GM23338 (cell line): ENCODE results near the gene RPGRIP1L. TPM values are rescaled to one million over a fixed set of nuclear protein-coding genes. Genes with fewer than 3 reads are reported as not detected.

Experiments
- ATAC-seq: fragments of 200-7000 bp; cut with Tn5 transposase; 3 replicates; pipeline ENCODE4 v1.9.1; 2020
- DNase-seq: peaks from one replicate; pipeline ENCODE4 v3.0.0-alpha.2; 2015; ENCODE audit warnings: low spot score
- H2AFZ ChIP-seq: fragments of 200-600 bp; sonication (generic); 2 replicates; pipeline ENCODE4 v1.8.0; 2016; ENCODE audit warnings: antibody characterized with exemption, mild to moderate bottlenecking, moderate library complexity
- H3F3A ChIP-seq: fragments of 200-600 bp; sonication (generic); replicated peaks from 2 replicates; pipeline ENCODE4 v1.8.0; 2017; ENCODE audit warnings: antibody characterized with exemption, mixed run types, low read depth
- H3K27ac ChIP-seq: fragments of 200-600 bp; sonication (generic); 2 replicates; pipeline ENCODE4 v1.6.1; 2016; ENCODE audit warnings: low read depth
- H3K27me3 ChIP-seq: fragments of 200-600 bp; sonication (generic); 2 replicates; pipeline ENCODE4 v1.8.0; 2016; ENCODE audit warnings: mild to moderate bottlenecking, mixed run types, moderate library complexity; ENCODE audit not compliant: insufficient read depth
- H3K36me3 ChIP-seq: fragments of 200-600 bp; sonication (generic); 2 replicates; pipeline ENCODE4 v1.8.0; 2016; ENCODE audit warnings: mild to moderate bottlenecking; ENCODE audit not compliant: insufficient read depth
- H3K4me1 ChIP-seq: fragments of 200-600 bp; sonication (generic); 2 replicates; pipeline ENCODE4 v1.8.0; 2016; ENCODE audit warnings: mild to moderate bottlenecking, moderate library complexity; ENCODE audit not compliant: insufficient read depth
- H3K4me2 ChIP-seq: fragments of 200-600 bp; sonication (generic); 2 replicates; pipeline ENCODE4 v1.7.1; 2017; ENCODE audit warnings: mixed run types
- H3K4me3 ChIP-seq: fragments of 200-600 bp; sonication (generic); 2 replicates; pipeline ENCODE4 v1.6.1; 2016; ENCODE audit warnings: mixed run types
- H3K79me2 ChIP-seq: fragments of 200-600 bp; sonication (generic); replicated peaks from 2 replicates; pipeline ENCODE4 v1.8.0; 2017; ENCODE audit warnings: mild to moderate bottlenecking; ENCODE audit not compliant: insufficient read depth
- H3K9me2 ChIP-seq: fragments of 200-600 bp; sonication (generic); 2 replicates; pipeline ENCODE4 v1.8.0; 2017; ENCODE audit not compliant: insufficient read depth
- H4K20me1 ChIP-seq: fragments of 200-600 bp; sonication (generic); replicated peaks from 2 replicates; pipeline ENCODE4 v1.8.0; 2017; ENCODE audit warnings: mild to moderate bottlenecking; ENCODE audit not compliant: insufficient read depth
- H3K27ac Mint-ChIP-seq: 2 replicates; pipeline ENCODE4 v1.8.0; 2020; ENCODE audit warnings: inconsistent platforms, mild to moderate bottlenecking, moderate library complexity, mixed read lengths
- H3K27me3 Mint-ChIP-seq: 3 replicates; pipeline ENCODE4 v1.8.0; 2022; ENCODE audit warnings: low read depth, mild to moderate bottlenecking, moderate library complexity, mixed read lengths, inconsistent platforms; ENCODE audit not compliant: insufficient read depth, poor library complexity
- H3K36me3 Mint-ChIP-seq: 3 replicates; pipeline ENCODE4 v1.8.0; 2021; ENCODE audit warnings: low read depth, mild to moderate bottlenecking, inconsistent platforms, moderate library complexity, mixed read lengths
- H3K4me1 Mint-ChIP-seq: 3 replicates; pipeline ENCODE4 v1.8.0; 2020; ENCODE audit warnings: mild to moderate bottlenecking, inconsistent platforms, mixed read lengths
- H3K4me3 Mint-ChIP-seq: 3 replicates; pipeline ENCODE4 v1.8.0; 2021; ENCODE audit warnings: moderate library complexity, mild to moderate bottlenecking, inconsistent platforms, mixed read lengths
- H3K9me3 Mint-ChIP-seq: 3 replicates; pipeline ENCODE4 v1.8.0; 2020; ENCODE audit warnings: moderate library complexity, mild to moderate bottlenecking, inconsistent platforms, mixed read lengths
- CREB1 ChIP-seq: fragments of 250-450 bp; sonication (Bioruptor Pico); IDR thresholded peaks from 2 replicates; pipeline ENCODE4 v1.5.0; 2020; ENCODE audit warnings: low read depth, mild to moderate bottlenecking, moderate library complexity
- EZH2 ChIP-seq: fragments of 200-600 bp; sonication (generic); IDR thresholded peaks from one replicate; pipeline ENCODE4 v1.8.0; 2017; ENCODE audit warnings: antibody characterized with exemption, mild to moderate bottlenecking, low read depth; ENCODE audit not compliant: unreplicated experiment
- EZH2phosphoT487 ChIP-seq: fragments of 200-600 bp; sonication (generic); IDR thresholded peaks from one replicate; pipeline ENCODE4 v1.8.1; 2018; ENCODE audit warnings: antibody characterized with exemption; ENCODE audit not compliant: unreplicated experiment
- JUNB ChIP-seq: IDR thresholded peaks from one replicate; pipeline ENCODE4 v1.6.1; 2016; ENCODE audit warnings: antibody characterized with exemption; ENCODE audit not compliant: unreplicated experiment
- NANOG ChIP-seq: IDR thresholded peaks from 2 replicates; pipeline ENCODE4 v1.6.1; 2016; ENCODE audit warnings: antibody characterized with exemption, borderline replicate concordance
- POLR2AphosphoS5 ChIP-seq: IDR thresholded peaks from 2 replicates; pipeline ENCODE4 v1.6.1; 2016; ENCODE audit warnings: antibody characterized with exemption, low read depth
- STAT1 ChIP-seq: IDR thresholded peaks from one replicate; pipeline ENCODE4 v1.6.1; 2016; ENCODE audit warnings: antibody characterized with exemption; ENCODE audit not compliant: unreplicated experiment
- ZNF114 ChIP-seq: fragments of 250-450 bp; sonication (Bioruptor Pico); IDR thresholded peaks from 2 replicates; pipeline ENCODE4 v1.5.0; 2020; ENCODE audit warnings: mild to moderate bottlenecking, moderate library complexity
- ZNF331 ChIP-seq: fragments of 250-450 bp; sonication (Bioruptor Pico); IDR thresholded peaks from 2 replicates; pipeline ENCODE4 v1.5.0; 2020; ENCODE audit warnings: low read depth, mild to moderate bottlenecking, moderate library complexity
- polyA plus RNA-seq: library from polyadenylated mRNA; unstranded; fragments of >200 nt; fragmentation: Nextera tagmentation; extraction: Ambion mirVana; gene quantifications from 2 replicates; pipeline ENCODE4 v1.2.1, GENCODE V29; 2016
- total RNA-seq: library from RNA; depleted of rRNA; stranded (reverse); fragments of >200 nt; shearing (Covaris generic); gene quantifications from 2 replicates; pipeline ENCODE4 v1.2.3, GENCODE V29; 2014
- TF ChIP-seq, protein P1 (sequence below): IDR thresholded peaks from one replicate; pipeline ENCODE4 v1.6.1; 2018; ENCODE audit warnings: antibody characterized with exemption; ENCODE audit not compliant: unreplicated experiment
- TF ChIP-seq, protein P2 (sequence below): fragments of 250-450 bp; sonication (Bioruptor Pico); IDR thresholded peaks from 2 replicates; pipeline ENCODE4 v1.5.0; 2020; ENCODE audit warnings: mild to moderate bottlenecking, moderate library complexity
- TF ChIP-seq, protein P3 (sequence below): IDR thresholded peaks from 2 replicates; pipeline ENCODE4 v1.6.1; 2016; ENCODE audit warnings: antibody characterized with exemption
- TF ChIP-seq, protein P4 (sequence below), 2 experiments: fragments of 200-600 bp in 1 of 2; sonication (generic) in 1 of 2; conservative IDR thresholded peaks; 2 replicates each; pipeline versions ENCODE4 v1.5.1 to v1.6.1; 2016 to 2017; ENCODE audit warnings: antibody characterized with exemption in 2 of 2, low read depth in 2 of 2, mild to moderate bottlenecking in 2 of 2, moderate library complexity in 1 of 2

Gene RPGRIP1L
- total and polyA plus RNA-seq, 2 experiments from 2014 or later = 11.4 to 21.3 TPM

DNA sequence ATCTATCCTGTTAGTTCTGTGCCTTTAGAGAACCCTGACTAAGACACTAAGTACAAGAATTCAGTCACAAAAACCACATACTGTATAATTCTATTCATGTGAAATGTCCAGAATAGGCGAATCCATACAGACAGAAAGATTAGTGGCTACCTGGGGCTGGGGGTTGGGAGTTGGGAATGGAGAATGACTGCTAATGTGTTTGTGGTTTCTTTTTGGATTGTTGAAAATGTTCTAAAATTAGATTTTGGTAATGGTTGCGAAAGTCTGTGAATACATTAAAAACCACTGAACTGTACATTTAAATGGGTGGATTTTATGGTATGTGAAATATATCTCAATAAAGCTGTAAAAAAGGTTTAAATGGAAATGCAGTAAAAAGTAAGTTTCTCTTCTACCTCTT is 120.3 kb downstream of the RPGRIP1L start:
- no peak overlapping the region for H3K27ac Mint-ChIP-seq
- H3K4me3 ChIP-seq = no peak overlapping the region
- no peaks in the 10 kb centered on the region for H3K4me1 Mint-ChIP-seq
- no peaks in the 10 kb centered on the region for H3K36me3 ChIP-seq
- TF ChIP-seq ZNF331 (CRISPR knock-in tag) (no peak), NANOG (no peak), POLR2AphosphoS5 (no peak), STAT1 (no peak), EZH2phosphoT487 (no peak), EZH2 (no peak), ZNF114 (CRISPR knock-in tag) (no peak), JUNB (no peak), CREB1 (CRISPR knock-in tag) (no peak)
- TF ChIP-seq, protein P1, sequence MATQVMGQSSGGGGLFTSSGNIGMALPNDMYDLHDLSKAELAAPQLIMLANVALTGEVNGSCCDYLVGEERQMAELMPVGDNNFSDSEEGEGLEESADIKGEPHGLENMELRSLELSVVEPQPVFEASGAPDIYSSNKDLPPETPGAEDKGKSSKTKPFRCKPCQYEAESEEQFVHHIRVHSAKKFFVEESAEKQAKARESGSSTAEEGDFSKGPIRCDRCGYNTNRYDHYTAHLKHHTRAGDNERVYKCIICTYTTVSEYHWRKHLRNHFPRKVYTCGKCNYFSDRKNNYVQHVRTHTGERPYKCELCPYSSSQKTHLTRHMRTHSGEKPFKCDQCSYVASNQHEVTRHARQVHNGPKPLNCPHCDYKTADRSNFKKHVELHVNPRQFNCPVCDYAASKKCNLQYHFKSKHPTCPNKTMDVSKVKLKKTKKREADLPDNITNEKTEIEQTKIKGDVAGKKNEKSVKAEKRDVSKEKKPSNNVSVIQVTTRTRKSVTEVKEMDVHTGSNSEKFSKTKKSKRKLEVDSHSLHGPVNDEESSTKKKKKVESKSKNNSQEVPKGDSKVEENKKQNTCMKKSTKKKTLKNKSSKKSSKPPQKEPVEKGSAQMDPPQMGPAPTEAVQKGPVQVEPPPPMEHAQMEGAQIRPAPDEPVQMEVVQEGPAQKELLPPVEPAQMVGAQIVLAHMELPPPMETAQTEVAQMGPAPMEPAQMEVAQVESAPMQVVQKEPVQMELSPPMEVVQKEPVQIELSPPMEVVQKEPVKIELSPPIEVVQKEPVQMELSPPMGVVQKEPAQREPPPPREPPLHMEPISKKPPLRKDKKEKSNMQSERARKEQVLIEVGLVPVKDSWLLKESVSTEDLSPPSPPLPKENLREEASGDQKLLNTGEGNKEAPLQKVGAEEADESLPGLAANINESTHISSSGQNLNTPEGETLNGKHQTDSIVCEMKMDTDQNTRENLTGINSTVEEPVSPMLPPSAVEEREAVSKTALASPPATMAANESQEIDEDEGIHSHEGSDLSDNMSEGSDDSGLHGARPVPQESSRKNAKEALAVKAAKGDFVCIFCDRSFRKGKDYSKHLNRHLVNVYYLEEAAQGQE = no peak
- TF ChIP-seq, protein P2, sequence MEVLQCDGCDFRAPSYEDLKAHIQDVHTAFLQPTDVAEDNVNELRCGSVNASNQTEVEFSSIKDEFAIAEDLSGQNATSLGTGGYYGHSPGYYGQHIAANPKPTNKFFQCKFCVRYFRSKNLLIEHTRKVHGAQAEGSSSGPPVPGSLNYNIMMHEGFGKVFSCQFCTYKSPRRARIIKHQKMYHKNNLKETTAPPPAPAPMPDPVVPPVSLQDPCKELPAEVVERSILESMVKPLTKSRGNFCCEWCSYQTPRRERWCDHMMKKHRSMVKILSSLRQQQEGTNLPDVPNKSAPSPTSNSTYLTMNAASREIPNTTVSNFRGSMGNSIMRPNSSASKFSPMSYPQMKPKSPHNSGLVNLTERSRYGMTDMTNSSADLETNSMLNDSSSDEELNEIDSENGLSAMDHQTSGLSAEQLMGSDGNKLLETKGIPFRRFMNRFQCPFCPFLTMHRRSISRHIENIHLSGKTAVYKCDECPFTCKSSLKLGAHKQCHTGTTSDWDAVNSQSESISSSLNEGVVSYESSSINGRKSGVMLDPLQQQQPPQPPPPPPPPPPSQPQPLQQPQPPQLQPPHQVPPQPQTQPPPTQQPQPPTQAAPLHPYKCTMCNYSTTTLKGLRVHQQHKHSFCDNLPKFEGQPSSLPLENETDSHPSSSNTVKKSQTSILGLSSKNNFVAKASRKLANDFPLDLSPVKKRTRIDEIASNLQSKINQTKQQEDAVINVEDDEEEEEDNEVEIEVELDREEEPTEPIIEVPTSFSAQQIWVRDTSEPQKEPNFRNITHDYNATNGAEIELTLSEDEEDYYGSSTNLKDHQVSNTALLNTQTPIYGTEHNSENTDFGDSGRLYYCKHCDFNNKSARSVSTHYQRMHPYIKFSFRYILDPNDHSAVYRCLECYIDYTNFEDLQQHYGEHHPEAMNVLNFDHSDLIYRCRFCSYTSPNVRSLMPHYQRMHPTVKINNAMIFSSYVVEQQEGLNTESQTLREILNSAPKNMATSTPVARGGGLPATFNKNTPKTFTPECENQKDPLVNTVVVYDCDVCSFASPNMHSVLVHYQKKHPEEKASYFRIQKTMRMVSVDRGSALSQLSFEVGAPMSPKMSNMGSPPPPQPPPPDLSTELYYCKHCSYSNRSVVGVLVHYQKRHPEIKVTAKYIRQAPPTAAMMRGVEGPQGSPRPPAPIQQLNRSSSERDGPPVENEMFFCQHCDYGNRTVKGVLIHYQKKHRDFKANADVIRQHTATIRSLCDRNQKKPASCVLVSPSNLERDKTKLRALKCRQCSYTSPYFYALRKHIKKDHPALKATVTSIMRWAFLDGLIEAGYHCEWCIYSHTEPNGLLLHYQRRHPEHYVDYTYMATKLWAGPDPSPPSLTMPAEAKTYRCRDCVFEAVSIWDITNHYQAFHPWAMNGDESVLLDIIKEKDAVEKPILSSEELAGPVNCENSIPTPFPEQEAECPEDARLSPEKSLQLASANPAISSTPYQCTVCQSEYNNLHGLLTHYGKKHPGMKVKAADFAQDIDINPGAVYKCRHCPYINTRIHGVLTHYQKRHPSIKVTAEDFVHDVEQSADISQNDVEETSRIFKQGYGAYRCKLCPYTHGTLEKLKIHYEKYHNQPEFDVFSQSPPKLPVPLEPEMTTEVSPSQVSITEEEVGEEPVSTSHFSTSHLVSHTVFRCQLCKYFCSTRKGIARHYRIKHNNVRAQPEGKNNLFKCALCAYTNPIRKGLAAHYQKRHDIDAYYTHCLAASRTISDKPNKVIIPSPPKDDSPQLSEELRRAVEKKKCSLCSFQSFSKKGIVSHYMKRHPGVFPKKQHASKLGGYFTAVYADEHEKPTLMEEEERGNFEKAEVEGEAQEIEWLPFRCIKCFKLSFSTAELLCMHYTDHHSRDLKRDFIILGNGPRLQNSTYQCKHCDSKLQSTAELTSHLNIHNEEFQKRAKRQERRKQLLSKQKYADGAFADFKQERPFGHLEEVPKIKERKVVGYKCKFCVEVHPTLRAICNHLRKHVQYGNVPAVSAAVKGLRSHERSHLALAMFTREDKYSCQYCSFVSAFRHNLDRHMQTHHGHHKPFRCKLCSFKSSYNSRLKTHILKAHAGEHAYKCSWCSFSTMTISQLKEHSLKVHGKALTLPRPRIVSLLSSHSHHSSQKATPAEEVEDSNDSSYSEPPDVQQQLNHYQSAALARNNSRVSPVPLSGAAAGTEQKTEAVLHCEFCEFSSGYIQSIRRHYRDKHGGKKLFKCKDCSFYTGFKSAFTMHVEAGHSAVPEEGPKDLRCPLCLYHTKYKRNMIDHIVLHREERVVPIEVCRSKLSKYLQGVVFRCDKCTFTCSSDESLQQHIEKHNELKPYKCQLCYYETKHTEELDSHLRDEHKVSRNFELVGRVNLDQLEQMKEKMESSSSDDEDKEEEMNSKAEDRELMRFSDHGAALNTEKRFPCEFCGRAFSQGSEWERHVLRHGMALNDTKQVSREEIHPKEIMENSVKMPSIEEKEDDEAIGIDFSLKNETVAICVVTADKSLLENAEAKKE (CRISPR knock-in tag) = no peak
- TF ChIP-seq, protein P3, sequence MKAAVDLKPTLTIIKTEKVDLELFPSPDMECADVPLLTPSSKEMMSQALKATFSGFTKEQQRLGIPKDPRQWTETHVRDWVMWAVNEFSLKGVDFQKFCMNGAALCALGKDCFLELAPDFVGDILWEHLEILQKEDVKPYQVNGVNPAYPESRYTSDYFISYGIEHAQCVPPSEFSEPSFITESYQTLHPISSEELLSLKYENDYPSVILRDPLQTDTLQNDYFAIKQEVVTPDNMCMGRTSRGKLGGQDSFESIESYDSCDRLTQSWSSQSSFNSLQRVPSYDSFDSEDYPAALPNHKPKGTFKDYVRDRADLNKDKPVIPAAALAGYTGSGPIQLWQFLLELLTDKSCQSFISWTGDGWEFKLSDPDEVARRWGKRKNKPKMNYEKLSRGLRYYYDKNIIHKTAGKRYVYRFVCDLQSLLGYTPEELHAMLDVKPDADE = no peak
- TF ChIP-seq, protein P4, sequence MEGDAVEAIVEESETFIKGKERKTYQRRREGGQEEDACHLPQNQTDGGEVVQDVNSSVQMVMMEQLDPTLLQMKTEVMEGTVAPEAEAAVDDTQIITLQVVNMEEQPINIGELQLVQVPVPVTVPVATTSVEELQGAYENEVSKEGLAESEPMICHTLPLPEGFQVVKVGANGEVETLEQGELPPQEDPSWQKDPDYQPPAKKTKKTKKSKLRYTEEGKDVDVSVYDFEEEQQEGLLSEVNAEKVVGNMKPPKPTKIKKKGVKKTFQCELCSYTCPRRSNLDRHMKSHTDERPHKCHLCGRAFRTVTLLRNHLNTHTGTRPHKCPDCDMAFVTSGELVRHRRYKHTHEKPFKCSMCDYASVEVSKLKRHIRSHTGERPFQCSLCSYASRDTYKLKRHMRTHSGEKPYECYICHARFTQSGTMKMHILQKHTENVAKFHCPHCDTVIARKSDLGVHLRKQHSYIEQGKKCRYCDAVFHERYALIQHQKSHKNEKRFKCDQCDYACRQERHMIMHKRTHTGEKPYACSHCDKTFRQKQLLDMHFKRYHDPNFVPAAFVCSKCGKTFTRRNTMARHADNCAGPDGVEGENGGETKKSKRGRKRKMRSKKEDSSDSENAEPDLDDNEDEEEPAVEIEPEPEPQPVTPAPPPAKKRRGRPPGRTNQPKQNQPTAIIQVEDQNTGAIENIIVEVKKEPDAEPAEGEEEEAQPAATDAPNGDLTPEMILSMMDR (conservative IDR thresholded peaks at IDR 0.05; ENCODE audit: low read depth in 2 of 2) = no peak
- no peaks in the 10 kb centered on the region for H3K27me3 Mint-ChIP-seq
- ATAC-seq = no peak
- no peaks in the 10 kb centered on the region for H3K79me2 ChIP-seq
- peaks cover 13% of the 10 kb centered on the region for H3K9me2 ChIP-seq
- H3K36me3 Mint-ChIP-seq = no peaks in the 10 kb centered on the region
- no peak overlapping the region for H3K4me2 ChIP-seq
- no peaks in the 10 kb centered on the region for H3K4me1 ChIP-seq
- no peaks in the 10 kb centered on the region for H3K27me3 ChIP-seq
- no peak for DNase-seq
- no peaks in the 10 kb centered on the region for H3F3A ChIP-seq
- no peak overlapping the region for H3K27ac ChIP-seq
- no peaks in the 10 kb centered on the region for H4K20me1 ChIP-seq
- H2AFZ ChIP-seq = no peak overlapping the region; the same call in 1 of the 2 replicates
- no peak overlapping the region for H3K4me3 Mint-ChIP-seq
- no peaks in the 10 kb centered on the region for H3K9me3 Mint-ChIP-seq
